GM12872 (cell line): ENCODE results near the gene TXNRD3.

Experiments
- TF ChIP-seq, protein P1 (sequence below): IDR thresholded peaks from 3 replicates; pipeline ENCODE4 v1.5.1; 2011; ENCODE audit warnings: low read depth, mild to moderate bottlenecking, low read length, moderate library complexity; ENCODE audit not compliant: insufficient read depth

The TXNRD3 gene

DNA sequence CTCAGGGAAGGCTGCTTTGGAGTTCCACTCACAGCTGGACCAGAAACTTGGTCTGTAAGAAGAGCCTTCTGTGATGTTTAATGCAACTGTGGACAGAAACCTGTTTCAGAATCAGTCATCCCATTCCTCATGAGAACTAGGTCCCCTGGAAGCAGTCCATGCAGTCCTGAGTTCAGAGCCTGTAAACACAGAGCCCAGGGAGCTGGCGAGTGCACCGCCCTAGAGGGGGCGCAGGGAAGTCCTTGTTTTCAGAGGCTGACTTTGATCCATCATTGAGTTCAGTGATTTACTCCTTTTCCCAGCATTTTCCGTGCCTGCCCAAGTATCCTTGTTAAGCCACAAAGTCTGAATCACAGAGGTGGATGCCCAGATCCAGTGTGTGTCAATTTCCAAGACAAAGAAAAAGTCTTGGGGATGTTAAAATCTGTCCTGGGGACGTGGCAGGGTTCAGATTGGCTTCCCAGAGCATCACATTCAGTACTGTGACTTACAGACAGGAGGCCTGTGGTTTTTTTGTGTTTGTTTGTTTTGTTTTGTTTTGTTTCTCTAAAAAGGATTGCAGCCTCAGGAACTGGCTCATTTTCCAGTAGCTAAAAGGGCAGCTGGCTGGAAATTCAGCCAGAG, 9.8 kb upstream of the TXNRD3 start:
- TF ChIP-seq, protein P1, sequence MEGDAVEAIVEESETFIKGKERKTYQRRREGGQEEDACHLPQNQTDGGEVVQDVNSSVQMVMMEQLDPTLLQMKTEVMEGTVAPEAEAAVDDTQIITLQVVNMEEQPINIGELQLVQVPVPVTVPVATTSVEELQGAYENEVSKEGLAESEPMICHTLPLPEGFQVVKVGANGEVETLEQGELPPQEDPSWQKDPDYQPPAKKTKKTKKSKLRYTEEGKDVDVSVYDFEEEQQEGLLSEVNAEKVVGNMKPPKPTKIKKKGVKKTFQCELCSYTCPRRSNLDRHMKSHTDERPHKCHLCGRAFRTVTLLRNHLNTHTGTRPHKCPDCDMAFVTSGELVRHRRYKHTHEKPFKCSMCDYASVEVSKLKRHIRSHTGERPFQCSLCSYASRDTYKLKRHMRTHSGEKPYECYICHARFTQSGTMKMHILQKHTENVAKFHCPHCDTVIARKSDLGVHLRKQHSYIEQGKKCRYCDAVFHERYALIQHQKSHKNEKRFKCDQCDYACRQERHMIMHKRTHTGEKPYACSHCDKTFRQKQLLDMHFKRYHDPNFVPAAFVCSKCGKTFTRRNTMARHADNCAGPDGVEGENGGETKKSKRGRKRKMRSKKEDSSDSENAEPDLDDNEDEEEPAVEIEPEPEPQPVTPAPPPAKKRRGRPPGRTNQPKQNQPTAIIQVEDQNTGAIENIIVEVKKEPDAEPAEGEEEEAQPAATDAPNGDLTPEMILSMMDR: no peak

DNA sequence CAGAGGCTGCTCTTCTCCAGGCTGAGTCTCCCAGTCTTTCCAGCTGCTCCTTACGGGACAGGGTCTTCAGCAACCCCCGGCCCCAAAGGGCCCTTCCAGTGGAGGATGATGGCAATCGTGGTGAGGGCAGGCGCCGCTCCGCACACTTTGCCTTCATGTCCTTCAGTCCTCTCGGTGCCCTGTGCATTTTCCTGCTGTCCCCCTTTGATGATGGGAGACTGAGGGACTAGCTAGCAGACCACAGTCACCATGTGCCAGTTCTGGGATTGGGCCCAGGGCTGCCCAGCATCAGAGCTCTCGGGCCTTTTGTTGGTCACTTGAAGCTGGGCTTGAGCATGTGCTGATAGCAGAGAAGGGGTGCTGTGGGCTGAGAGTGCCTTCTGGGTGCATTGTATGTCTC, 8.8 kb upstream of the TXNRD3 start:
- TF ChIP-seq, protein P1: no peak

GRCh38 chr3:126663257-126663656, 8.3 kb upstream of the TXNRD3 start:
- TF ChIP-seq, protein P1: no peak

- TF ChIP-seq, protein P1: no peak
These were observed 6.8 kb upstream of the TXNRD3 start for GRCh38 chr3:126661532-126662364.

DNA sequence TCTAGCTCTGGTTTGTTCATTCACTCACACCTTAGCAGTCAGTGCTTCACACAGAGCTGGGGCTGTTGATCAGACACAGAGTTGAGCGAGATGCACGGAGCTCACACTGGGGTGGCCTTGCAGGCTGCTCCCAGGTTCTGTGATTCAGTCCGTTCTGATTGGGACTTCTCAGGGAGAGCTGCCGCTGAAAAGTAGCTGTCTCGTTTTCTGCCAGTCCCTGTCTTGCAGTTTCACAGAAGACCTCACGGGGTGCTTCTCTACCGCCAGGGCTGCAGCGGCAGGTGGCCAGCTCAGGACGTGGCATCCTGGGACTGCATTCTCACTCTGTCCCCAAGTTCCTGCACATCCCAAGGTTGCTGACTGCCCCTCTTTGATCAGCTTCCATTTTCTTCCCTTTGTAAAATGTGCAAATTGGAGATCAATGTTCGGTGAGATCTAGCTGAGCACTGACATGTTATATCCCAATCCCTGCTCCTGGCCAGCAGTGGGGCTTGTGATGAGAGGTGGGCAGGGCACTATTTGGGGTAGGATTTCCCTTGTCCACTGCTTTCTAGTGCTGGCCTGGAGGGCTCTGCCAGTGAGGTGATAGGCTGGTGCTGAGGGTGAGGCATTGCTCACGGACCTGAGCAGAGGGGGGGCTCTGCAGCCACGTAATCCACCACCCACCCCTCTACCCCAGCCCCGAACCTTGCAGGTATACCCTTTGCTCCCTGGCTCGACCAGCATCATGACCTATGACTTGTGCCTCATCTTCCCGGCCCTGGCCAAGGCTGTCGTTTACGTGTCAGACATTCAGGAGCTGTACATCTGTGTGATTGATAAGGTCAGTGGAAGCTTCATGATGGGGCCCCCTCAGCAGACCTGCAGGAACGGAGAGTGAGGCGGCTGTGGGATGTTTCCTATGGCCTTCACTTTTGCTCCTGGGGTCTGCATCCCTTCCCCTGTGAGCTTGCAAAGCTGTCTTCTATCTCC, 5.3 kb upstream of the TXNRD3 start:
- TF ChIP-seq, protein P1: peak; percentile 25; the same call in 1 of the 3 replicates

DNA sequence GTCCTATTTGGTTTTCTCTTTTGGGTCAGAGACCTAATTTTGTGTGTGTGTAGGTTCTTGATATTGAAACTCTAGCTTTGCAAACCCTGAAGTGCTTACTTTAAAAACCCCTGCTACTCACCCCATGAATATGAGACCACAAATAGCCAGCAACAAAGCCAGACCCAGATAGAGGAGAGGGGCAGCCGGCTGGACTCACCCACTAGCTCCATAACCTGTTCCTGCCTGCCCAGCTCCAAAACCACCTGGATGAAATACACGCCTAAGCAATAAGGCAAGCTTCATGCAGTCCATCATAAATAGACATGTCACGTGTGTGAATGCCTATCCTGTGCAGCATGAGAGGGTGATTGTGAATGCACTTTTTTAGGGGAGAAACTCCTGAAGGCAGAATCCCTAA, 3.7 kb upstream of the TXNRD3 start:
- TF ChIP-seq, protein P1: no peak

GRCh38 chr3:126657901-126658300, 3.0 kb upstream of the TXNRD3 start:
- TF ChIP-seq, protein P1: no peak
